Parathyroid adenoma (tissue), 2 donors: ENCODE data around the gene CFAP58.
A peak's percentile ranks its signal among the peaks of the same experiment; 100 is the strongest.

Source experiments
- H2AFZ ChIP-seq: fragments of 300-600 bp; sonication (generic); one replicate; pipeline ENCODE4 v1.7.0; 2017; ENCODE audit warnings: antibody characterized with exemption, mild to moderate bottlenecking
- H3K27ac ChIP-seq: fragments of 300-600 bp; sonication (generic); one replicate; pipeline ENCODE4 v1.7.0; 2017
- H3K27me3 ChIP-seq: fragments of 300-600 bp; sonication (generic); one replicate; pipeline ENCODE4 v1.7.0; 2017; ENCODE audit warnings: low read length; ENCODE audit not compliant: control insufficient read depth, insufficient read depth
- H3K36me3 ChIP-seq: fragments of 300-600 bp; sonication (generic); one replicate; pipeline ENCODE4 v1.7.0; 2017; ENCODE audit warnings: low read length; ENCODE audit not compliant: control insufficient read depth, insufficient read depth
- H3K4me1 ChIP-seq: fragments of 300-600 bp; sonication (generic); one replicate; pipeline ENCODE4 v1.7.0; 2017; ENCODE audit warnings: control low read depth
- H3K4me2 ChIP-seq: fragments of 300-600 bp; sonication (generic); one replicate; pipeline ENCODE4 v1.7.0; 2017; ENCODE audit warnings: low read length
- H3K4me3 ChIP-seq: fragments of 300-600 bp; sonication (generic); one replicate; pipeline ENCODE4 v1.7.0; 2017; ENCODE audit warnings: low read depth, low read length
- H3K79me2 ChIP-seq: fragments of 300-600 bp; sonication (generic); one replicate; pipeline ENCODE4 v1.7.0; 2017; ENCODE audit warnings: control low read depth
- H3K9ac ChIP-seq: fragments of 300-600 bp; sonication (generic); one replicate; pipeline ENCODE4 v1.7.0; 2017; ENCODE audit warnings: mild to moderate bottlenecking
- H3K9me3 ChIP-seq: fragments of 300-600 bp; sonication (generic); one replicate; pipeline ENCODE4 v1.7.0; 2017; ENCODE audit warnings: low read length; ENCODE audit not compliant: control insufficient read depth
- CTCF ChIP-seq: fragments of 300-600 bp; sonication (generic); IDR thresholded peaks from one replicate; pipeline ENCODE4 v1.7.0; 2017; ENCODE audit warnings: antibody characterized with exemption, mild to moderate bottlenecking
- donor health status: primary hyperparathyroidism.

CFAP58 gene

GRCh38 chr10:104334561-104334960, 19.1 kb upstream of the CFAP58 start:
- no peak for TF ChIP-seq CTCF

GRCh38 chr10:104334965-104335650, 18.5 kb upstream of the CFAP58 start:
- Histone ChIP-seq H3K36me3 (no peaks in the 10 kb centered on the region), H3K27ac (no peak overlapping the region), H3K4me3 (no peak overlapping the region), H3K4me1 (peaks cover 2% of the 10 kb centered on the region), H3K4me2 (no peak overlapping the region), H3K79me2 (peaks cover 26% of the 10 kb centered on the region), H2AFZ (no peak overlapping the region), H3K27me3 (no peaks in the 10 kb centered on the region), H3K9ac (no peak overlapping the region), H3K9me3 (no peaks in the 10 kb centered on the region)
- TF ChIP-seq CTCF = no peak

More at GRCh38 chr10:104334561-104334960, 19.1 kb upstream of the CFAP58 start:
- H2AFZ ChIP-seq = no peak overlapping the region
- no peak overlapping the region for H3K4me2 ChIP-seq
- H3K36me3 ChIP-seq = no peaks in the 10 kb centered on the region
- no peak overlapping the region for H3K4me3 ChIP-seq
- H3K79me2 ChIP-seq = peaks cover 31% of the 10 kb centered on the region
- H3K27ac ChIP-seq = no peak overlapping the region
- no peaks in the 10 kb centered on the region for H3K27me3 ChIP-seq
- H3K4me1 ChIP-seq = peaks cover 2% of the 10 kb centered on the region
- H3K9me3 ChIP-seq = no peaks in the 10 kb centered on the region
- H3K9ac ChIP-seq = no peak overlapping the region

- Histone ChIP-seq H3K9ac (no peak overlapping the region), H3K27ac (peak overlapping the region; percentile 93), H3K9me3 (no peaks in the 10 kb centered on the region), H2AFZ (no peak overlapping the region), H3K4me1 (no peaks in the 10 kb centered on the region), H3K4me2 (peak overlapping the region; percentile 86), H3K36me3 (no peaks in the 10 kb centered on the region), H3K27me3 (no peaks in the 10 kb centered on the region), H3K4me3 (peak overlapping the region; percentile 96), H3K79me2 (peaks cover 20% of the 10 kb centered on the region)
- no peak for TF ChIP-seq CTCF
Observed at GRCh38 chr10:104336821-104337467, 16.7 kb upstream of the CFAP58 start.

- Histone ChIP-seq H3K79me2 (peaks cover 20% of the 10 kb centered on the region), H3K4me1 (no peaks in the 10 kb centered on the region), H3K27me3 (no peaks in the 10 kb centered on the region), H3K4me2 (peak overlapping the region; percentile 86), H3K9ac (peak overlapping the region; percentile 39), H3K36me3 (no peaks in the 10 kb centered on the region), H3K4me3 (peak overlapping the region; percentile 96), H3K27ac (peak overlapping the region; percentile 93), H2AFZ (peak overlapping the region; percentile 98), H3K9me3 (no peaks in the 10 kb centered on the region)
- no peak for TF ChIP-seq CTCF
Observed at GRCh38 chr10:104337521-104337984, 16.1 kb upstream of the CFAP58 start.
